ENCODE data around the gene NUDT14.

NUDT14 gene

GRCh38 chr14:105158794-105159193 lies 22.3 kb downstream of the NUDT14 start:
- no peak for DNase-seq (ENCODE audit: low read depth)

GRCh38 chr14:105157872-105158271 lies 23.2 kb downstream of the NUDT14 start:
- DNase-seq (ENCODE audit: low read depth): no peak

- no peak for DNase-seq (ENCODE audit: low read depth)
These were observed 24.4 kb downstream of the NUDT14 start for GRCh38 chr14:105156414-105157375.

- no peak for DNase-seq (ENCODE audit: low read depth)
These were observed 25.3 kb downstream of the NUDT14 start for GRCh38 chr14:105155681-105156413.

GRCh38 chr14:105155071-105155651 lies 26.0 kb downstream of the NUDT14 start:
- DNase-seq (ENCODE audit: low read depth): no peak

GRCh38 chr14:105154476-105154871 lies 26.6 kb downstream of the NUDT14 start:
- no peak for DNase-seq (ENCODE audit: low read depth)

GRCh38 chr14:105153739-105154475 lies 27.2 kb downstream of the NUDT14 start:
- DNase-seq (ENCODE audit: low read depth): no peak

- no peak for DNase-seq (ENCODE audit: low read depth)
These were observed 27.8 kb downstream of the NUDT14 start for GRCh38 chr14:105153331-105153731.

- no peak for DNase-seq (ENCODE audit: low read depth)
These were observed 28.3 kb downstream of the NUDT14 start for GRCh38 chr14:105152794-105153241.

GRCh38 chr14:105151838-105152793 lies 29.0 kb downstream of the NUDT14 start:
- DNase-seq (ENCODE audit: low read depth): no peak

GRCh38 chr14:105151084-105151837 lies 29.9 kb downstream of the NUDT14 start:
- no peak for DNase-seq (ENCODE audit: low read depth)

GRCh38 chr14:105150368-105151083 lies 30.6 kb downstream of the NUDT14 start:
- no peak for DNase-seq (ENCODE audit: low read depth)

- DNase-seq (ENCODE audit: low read depth): no peak
These were observed 31.1 kb downstream of the NUDT14 start for GRCh38 chr14:105150026-105150367.

GRCh38 chr14:105149146-105149781 lies 31.8 kb downstream of the NUDT14 start:
- DNase-seq (ENCODE audit: low read depth): no peak

- DNase-seq (ENCODE audit: low read depth): no peak
These were observed 32.4 kb downstream of the NUDT14 start for GRCh38 chr14:105148604-105149145.

GRCh38 chr14:105147671-105148603 lies 33.2 kb downstream of the NUDT14 start:
- DNase-seq (ENCODE audit: low read depth): no peak

- no peak for DNase-seq (ENCODE audit: low read depth)
These were observed 34.0 kb downstream of the NUDT14 start for GRCh38 chr14:105146976-105147635.

All from stimulated activated CD8-positive, alpha-beta memory T cell treated with anti-CD3 and anti-CD28 coated beads, Interleukin-15, amount 100 ng/mL, for 24 hours (primary cell).